ENCODE data around the gene EXOSC9. TPM values are rescaled to one million over a fixed set of nuclear protein-coding genes. Genes with fewer than 3 reads are reported as not detected.

The EXOSC9 gene
- polyA plus RNA-seq, 3 donors: 13.9 to 21.4 (median 21.3) TPM

DNA sequence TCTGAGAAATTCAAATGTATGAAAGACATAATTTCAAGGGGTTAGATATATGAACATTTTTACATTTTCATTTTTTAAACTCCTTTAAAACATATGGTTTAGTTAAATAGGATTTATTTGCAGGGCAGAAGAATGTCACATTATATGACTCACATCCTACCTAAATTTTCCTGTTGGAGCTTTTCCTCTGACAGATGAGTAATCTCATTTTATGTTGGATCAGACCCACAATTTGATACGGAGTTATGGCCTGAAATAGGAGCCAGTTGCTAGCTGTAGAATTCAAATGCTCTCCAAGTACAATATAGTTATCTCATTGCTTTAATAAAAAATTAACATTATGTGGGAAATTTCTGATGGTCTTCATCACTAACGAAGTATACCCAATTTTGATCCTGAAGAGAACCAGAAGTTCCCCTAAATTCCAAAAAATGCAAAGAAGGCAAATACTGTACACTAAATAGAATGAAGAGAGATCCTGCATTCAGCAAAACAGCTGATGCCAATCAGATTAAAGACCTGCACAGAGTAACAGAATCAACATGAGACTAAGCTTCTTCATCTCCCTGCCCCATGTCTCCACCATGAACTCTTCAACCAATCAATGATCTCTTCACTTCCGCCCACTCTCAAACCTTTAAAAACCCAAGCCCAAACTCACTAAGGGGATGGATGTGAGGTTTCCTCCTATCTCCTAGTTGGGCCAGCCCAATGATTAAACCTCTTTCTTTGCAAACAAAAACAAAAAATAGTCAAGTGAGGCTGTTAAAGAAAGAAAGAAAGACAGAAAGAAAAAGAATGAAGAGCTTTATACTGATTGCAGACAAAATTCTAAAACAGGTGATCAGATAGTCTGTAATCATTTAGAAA, 10.9 kb upstream of the EXOSC9 start:
- Histone ChIP-seq H3K4me2 (replicated peaks; ENCODE audit: extremely low read depth, low read length, poor library complexity, severe bottlenecking) (no peak overlapping the region), H3K9ac (ENCODE audit: insufficient read depth, low read length, poor library complexity, severe bottlenecking) (no peak overlapping the region), H3K36me3 (replicated peaks in 1 of 2; ENCODE audit: control insufficient read depth in 1 of 2, insufficient read depth in 2 of 2, low read length in 2 of 2) (no peaks in the 10 kb centered on the region), H3K4me1 (ENCODE audit: control insufficient read depth in 1 of 2, insufficient read depth in 2 of 2, low read length in 2 of 2) (no peaks in the 10 kb centered on the region), H3K27ac (ENCODE audit: low read depth in 1 of 2, low read length in 2 of 2) (no peak overlapping the region), H4K20me1 (ENCODE audit: insufficient read depth, low read length) (no peaks in the 10 kb centered on the region), H3K27me3 (ENCODE audit: control insufficient read depth in 2 of 2, insufficient read depth in 2 of 2, low read length in 2 of 2) (peaks cover 0 to 4% of the 10 kb centered on the region in 2 donors), H2AFZ (ENCODE audit: insufficient read depth, low read depth, low read length, poor library complexity, severe bottlenecking) (no peak overlapping the region), H3K4me3 (replicated peaks in 1 of 3; ENCODE audit: low read depth in 2 of 3, low read length in 3 of 3) (no peak overlapping the region), H3K9me3 (replicated peaks in 1 of 2; ENCODE audit: control insufficient read depth in 1 of 2, insufficient read depth in 1 of 2, low read length in 2 of 2) (no peaks in the 10 kb centered on the region), H3K79me2 (ENCODE audit: insufficient read depth, low read length) (no peaks in the 10 kb centered on the region)
- WGBS (ENCODE audit: insufficient coverage): no CpG with 5 or more reads among the region's 3 CpGs
- Mint-ChIP-seq H3K27ac (no peak overlapping the region), H3K9me3 (peaks cover 0 to 3% (median 0%) of the 10 kb centered on the region in 7 donors), H3K4me1 (no peaks in the 10 kb centered on the region), H3K36me3 (no peaks in the 10 kb centered on the region), H3K27me3 (ENCODE audit: low read depth in 3 of 3) (peaks cover 5 to 16% (median 12%) of the 10 kb centered on the region in 3 donors), H3K4me3 (peak overlapping the region in 1 of 2 donors; percentile 22)
- TF ChIP-seq, protein P1, sequence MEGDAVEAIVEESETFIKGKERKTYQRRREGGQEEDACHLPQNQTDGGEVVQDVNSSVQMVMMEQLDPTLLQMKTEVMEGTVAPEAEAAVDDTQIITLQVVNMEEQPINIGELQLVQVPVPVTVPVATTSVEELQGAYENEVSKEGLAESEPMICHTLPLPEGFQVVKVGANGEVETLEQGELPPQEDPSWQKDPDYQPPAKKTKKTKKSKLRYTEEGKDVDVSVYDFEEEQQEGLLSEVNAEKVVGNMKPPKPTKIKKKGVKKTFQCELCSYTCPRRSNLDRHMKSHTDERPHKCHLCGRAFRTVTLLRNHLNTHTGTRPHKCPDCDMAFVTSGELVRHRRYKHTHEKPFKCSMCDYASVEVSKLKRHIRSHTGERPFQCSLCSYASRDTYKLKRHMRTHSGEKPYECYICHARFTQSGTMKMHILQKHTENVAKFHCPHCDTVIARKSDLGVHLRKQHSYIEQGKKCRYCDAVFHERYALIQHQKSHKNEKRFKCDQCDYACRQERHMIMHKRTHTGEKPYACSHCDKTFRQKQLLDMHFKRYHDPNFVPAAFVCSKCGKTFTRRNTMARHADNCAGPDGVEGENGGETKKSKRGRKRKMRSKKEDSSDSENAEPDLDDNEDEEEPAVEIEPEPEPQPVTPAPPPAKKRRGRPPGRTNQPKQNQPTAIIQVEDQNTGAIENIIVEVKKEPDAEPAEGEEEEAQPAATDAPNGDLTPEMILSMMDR (IDR thresholded peaks at IDR 0.05): no peak
- no peak for DNase-seq
- intact Hi-C loops (cut with micrococcal nuclease): no loop called here

DNA sequence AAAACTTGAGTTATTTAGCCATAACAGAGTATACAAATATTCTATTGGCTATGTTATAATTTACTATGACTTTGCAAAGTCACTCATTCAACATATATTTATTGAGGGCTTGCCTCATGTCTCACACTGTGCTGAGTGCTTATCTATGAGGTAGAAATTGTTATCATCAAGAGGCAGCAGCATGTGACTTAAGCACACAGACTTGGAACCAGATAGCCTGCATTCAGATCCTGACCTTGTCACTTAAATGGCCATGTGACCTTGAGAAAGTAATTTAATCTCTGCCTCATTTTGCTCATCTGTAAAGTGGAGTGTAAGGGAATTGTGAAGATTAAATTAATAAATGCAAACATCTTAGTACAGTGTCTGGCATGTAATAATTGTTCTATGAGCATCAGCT, 10.1 kb upstream of the EXOSC9 start:
- no peak overlapping the region for H3K4me2 ChIP-seq (replicated peaks; ENCODE audit: extremely low read depth, low read length, poor library complexity, severe bottlenecking)
- no peak overlapping the region for H3K9ac ChIP-seq (ENCODE audit: insufficient read depth, low read length, poor library complexity, severe bottlenecking)
- no peak overlapping the region for H3K4me3 ChIP-seq (replicated peaks in 1 of 3; ENCODE audit: low read depth in 2 of 3, low read length in 3 of 3)
- no peaks in the 10 kb centered on the region for H3K79me2 ChIP-seq (ENCODE audit: insufficient read depth, low read length)
- Mint-ChIP-seq H3K27me3 (ENCODE audit: low read depth in 3 of 3) (peaks cover 5 to 16% (median 12%) of the 10 kb centered on the region in 3 donors), H3K4me3 (no peak overlapping the region), H3K9me3 (peaks cover 0 to 2% (median 0%) of the 10 kb centered on the region in 7 donors), H3K36me3 (no peaks in the 10 kb centered on the region), H3K27ac (no peak overlapping the region), H3K4me1 (no peaks in the 10 kb centered on the region)
- H3K9me3 ChIP-seq (replicated peaks in 1 of 2; ENCODE audit: control insufficient read depth in 1 of 2, insufficient read depth in 1 of 2, low read length in 2 of 2): no peaks in the 10 kb centered on the region
- no peak for DNase-seq
- no peaks in the 10 kb centered on the region for H3K4me1 ChIP-seq (ENCODE audit: control insufficient read depth in 1 of 2, insufficient read depth in 2 of 2, low read length in 2 of 2)
- no peak overlapping the region for H3K27ac ChIP-seq (ENCODE audit: low read depth in 1 of 2, low read length in 2 of 2)
- no peak overlapping the region for H2AFZ ChIP-seq (ENCODE audit: insufficient read depth, low read depth, low read length, poor library complexity, severe bottlenecking)
- intact Hi-C loops (cut with micrococcal nuclease): no loop called here
- no peaks in the 10 kb centered on the region for H4K20me1 ChIP-seq (ENCODE audit: insufficient read depth, low read length)
- no peaks in the 10 kb centered on the region for H3K27me3 ChIP-seq (ENCODE audit: control insufficient read depth in 2 of 2, insufficient read depth in 2 of 2, low read length in 2 of 2)
- no peaks in the 10 kb centered on the region for H3K36me3 ChIP-seq (replicated peaks in 1 of 2; ENCODE audit: control insufficient read depth in 1 of 2, insufficient read depth in 2 of 2, low read length in 2 of 2)
- TF ChIP-seq, protein P1 (IDR thresholded peaks at IDR 0.05): no peak
